Stimulated activated naive CD8-positive, alpha-beta T cell treated with anti-CD3 and anti-CD28 coated beads, Interleukin-15, Interleukin-2, amounts not matched to agents 100 U/mL and 50 U/mL, for 24 hours (primary cell): ENCODE data around the gene ASIC1.

Experiments
- ATAC-seq: fragments of 150-1000 bp; cut with Tn5 transposase; one replicate; pipeline ENCODE4 v1.10.0; 2021
- DNase-seq: peaks from one replicate; pipeline ENCODE4 v3.0.0; 2021

Gene ASIC1

GRCh38 chr12:50107416-50108268 is 50.2 kb downstream of the ASIC1 start:
- DNase-seq (no peak), ATAC-seq (no peak)

DNA sequence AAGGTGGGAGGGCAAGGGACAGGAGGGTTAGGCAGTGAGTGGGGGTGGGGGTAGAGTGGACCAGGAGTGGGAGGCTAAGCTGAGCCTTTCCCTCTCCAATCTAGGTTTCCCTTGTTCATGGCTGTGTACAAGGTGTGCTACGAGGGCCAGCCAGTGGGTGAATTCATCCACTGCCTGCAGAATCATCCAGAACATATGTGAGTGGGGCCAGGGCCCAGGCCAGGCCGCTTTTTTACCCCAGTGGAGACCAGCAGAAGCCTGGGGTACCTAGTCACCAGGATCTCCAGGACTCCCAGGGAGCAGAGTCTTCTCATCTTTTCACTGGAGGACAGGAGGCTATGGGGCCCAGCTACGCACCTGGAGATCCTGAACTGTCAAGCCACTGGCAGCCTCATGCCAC is 51.9 kb downstream of the ASIC1 start:
- no peak for ATAC-seq
- DNase-seq: no peak

- DNase-seq (peak; percentile 53), ATAC-seq (peak; percentile 1)
Measured at GRCh38 chr12:50110127-50110761, 52.8 kb downstream of the ASIC1 start.

DNA sequence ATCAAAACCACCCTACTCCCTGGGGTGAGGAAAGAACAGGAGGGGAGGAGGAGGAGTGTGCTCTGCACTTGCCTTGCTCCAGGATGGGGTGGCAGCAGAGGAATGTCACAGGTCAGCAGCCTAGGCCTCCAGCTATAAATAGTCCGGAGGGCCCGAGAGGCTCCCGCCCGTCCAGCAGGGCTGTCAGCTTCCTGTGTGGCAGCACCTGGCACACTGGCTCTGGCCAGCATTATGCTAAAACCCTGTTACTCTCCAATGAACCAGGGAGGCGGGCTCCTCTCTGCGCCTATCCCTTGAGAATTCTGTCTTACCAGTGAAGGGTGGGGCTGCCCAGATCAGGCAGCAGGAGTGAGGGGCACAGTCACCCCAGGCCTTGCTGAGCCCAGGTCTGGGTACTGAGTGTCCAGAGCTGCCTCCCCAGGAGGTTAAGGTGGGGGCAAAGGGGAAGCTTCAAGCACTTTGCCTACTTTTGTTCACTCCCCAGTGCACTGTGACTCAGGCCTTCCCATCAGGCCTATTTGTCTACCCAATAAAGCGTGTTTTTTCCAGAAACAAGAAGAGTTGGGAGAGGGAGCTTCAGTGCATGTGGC is 53.5 kb downstream of the ASIC1 start:
- DNase-seq (peak; percentile 32), ATAC-seq (no peak)

DNA sequence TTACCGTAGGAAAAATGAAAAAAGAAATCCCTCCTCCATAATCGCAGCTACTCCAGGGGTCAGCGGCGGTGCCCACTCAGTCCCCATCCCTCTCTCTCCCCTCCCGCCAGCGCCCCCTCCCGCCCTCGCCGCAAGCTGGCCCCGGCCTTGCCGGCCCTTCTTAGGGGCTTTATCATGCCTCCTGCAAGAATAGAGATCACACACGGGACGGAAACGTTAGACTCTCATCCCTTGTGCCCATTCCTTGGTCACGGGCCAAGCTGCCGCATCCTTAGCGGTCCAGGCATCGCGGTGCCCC is 53.9 kb downstream of the ASIC1 start:
- DNase-seq: no peak
- no peak for ATAC-seq

- peak; percentile 99 for DNase-seq
- peak; percentile 90 for ATAC-seq
Measured at GRCh38 chr12:50111693-50112455, 54.5 kb downstream of the ASIC1 start, which contains the start of gene COX14. Gene COX14, plus strand, starts transcription at chr12:50112236. Its CDS starts 7,808 bp downstream, at chr12:50120044.

DNA sequence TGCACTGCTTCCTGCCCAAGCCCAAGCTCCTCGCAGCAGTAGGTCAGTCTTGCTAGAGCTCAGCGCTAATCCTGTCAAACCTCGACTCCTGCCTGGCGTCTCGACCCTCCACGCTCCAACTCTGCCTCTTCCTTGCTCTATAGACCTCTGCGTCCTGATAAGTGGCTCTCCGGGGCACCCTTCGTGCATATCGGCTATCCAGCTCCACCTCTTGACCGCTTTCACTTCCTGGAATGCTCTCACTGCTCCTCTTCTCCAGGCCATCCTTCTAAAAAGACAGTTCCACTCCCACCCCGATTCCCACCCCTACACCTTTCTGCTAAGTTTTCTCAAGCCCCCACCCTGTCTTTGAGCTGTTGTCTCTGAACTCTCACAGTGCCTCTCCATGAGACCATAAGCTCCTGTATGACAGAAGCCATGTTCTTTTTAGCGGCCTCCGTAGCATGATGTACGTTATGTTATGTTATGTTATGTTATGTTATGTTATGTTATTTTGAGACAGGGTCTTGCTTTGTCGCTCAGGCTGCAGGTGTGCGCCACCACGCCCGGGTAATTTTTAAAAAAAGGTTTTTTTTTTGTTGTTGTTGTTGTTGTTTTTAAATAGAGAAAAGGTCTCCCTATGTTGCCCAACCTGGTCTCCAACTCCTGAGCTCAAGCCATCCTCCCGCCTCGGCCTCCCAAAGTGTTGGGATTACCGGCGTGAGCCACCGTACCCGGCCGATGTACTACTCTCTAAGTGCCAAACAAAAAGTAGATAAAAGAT is 55.2 kb downstream of the ASIC1 start:
- ATAC-seq (no peak), DNase-seq (no peak)

- DNase-seq: no peak
- no peak for ATAC-seq
Measured at GRCh38 chr12:50117057-50117622, 59.7 kb downstream of the ASIC1 start.

GRCh38 chr12:50119387-50119786 is 62.0 kb downstream of the ASIC1 start:
- DNase-seq (no peak), ATAC-seq (no peak)

DNA sequence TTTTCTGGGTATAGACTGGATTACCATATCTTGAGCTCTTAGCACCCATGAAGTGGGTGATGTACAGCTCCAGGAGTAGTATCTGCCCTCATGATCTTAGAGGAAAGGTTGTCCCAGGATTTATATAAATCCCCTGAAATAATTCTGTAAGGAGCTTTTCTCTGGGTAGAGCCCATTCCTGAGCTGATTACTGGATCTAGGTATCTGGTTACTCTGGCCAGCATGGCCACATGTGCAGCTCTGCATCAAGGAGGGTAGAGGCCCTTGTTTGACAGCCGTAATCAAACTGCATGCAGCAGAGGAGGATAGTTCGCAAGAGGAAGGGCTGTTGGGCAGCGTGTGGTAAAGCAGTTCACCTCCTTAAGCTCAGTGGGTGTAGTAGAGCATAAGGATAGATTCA is 63.1 kb downstream of the ASIC1 start:
- ATAC-seq: no peak

GRCh38 chr12:50120953-50121352 is 63.6 kb downstream of the ASIC1 start:
- DNase-seq: no peak
- ATAC-seq: no peak

More for the DNA sequence above, 63.1 kb downstream of the ASIC1 start:
- no peak for DNase-seq

GRCh38 chr12:50121641-50122040 is 64.2 kb downstream of the ASIC1 start:
- DNase-seq: no peak

DNA sequence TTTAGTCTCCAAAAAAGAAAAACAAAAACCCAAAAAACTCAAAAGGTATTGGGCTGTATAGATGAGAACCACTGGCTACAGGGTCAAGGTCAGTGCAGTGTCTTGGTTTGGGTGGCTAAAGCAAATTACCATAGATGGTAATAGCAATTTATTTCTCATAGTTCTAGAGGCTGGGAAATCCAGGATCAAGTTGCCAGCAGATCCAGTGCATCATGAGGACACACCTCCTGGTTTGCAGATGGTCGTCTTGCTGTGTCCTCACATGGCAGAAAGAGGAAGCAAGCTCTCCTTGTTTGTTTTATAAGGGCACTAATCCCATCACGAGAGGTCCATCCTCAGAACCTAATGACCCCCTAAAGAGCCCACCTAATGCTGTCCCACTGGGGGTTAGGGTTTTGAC is 65.8 kb downstream of the ASIC1 start:
- no peak for DNase-seq
- no peak for ATAC-seq

More at GRCh38 chr12:50121641-50122040, 64.2 kb downstream of the ASIC1 start:
- no peak for ATAC-seq

DNA sequence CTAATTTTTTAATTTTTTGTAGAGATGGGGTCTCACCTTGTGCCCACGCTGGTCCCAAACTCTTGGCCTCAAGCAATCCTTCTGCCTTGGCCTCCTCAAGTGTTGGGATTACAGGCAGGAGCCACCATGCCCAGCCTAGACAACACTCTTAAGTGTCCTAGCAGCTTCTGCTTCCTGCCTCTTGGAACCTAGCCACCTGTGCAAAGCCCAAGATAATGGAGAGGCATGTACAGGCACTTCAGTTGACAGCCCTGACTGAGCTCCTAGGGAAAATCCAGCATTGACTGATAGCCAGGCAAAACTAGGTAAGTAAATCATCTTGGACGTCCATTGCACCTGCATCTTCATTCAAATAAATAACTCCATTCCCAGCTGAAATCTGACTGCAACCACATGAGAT is 70.2 kb downstream of the ASIC1 start:
- DNase-seq: no peak
- no peak for ATAC-seq

GRCh38 chr12:50129290-50129689 is 71.9 kb downstream of the ASIC1 start:
- no peak for DNase-seq
- ATAC-seq: no peak

- no peak for DNase-seq
Measured at GRCh38 chr12:50132505-50133135, 75.2 kb downstream of the ASIC1 start.

More at GRCh38 chr12:50132505-50133135, 75.2 kb downstream of the ASIC1 start:
- no peak for ATAC-seq
